Measurements from ENCODE around the gene YIPF1.

The YIPF1 gene

DNA sequence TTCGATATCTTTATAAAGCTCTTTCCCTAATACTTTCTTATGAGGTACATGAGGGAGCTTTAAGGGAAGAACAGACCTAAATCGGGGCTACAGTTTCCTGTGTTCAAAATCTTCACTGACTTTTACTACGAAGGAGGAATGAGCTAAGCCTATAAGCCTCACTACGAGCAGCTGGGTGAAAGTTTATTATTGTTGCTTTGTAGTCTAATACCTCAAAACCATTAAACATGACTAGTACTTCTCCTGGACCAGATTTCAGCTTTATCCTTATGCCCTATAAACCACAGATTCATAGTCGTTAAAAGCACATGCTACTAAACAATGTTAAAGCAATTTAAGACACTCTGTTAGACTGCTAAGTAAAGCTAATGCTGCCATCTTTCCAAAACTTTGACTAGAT lies 81.7 kb downstream of the YIPF1 start:
- in situ Hi-C loops (cut with MboI; ENCODE audit: low pct_unique_long_range_greater_than_20kb, low sequenced_read_pairs) = no loop called here
- no peak for DNase-seq

DNA sequence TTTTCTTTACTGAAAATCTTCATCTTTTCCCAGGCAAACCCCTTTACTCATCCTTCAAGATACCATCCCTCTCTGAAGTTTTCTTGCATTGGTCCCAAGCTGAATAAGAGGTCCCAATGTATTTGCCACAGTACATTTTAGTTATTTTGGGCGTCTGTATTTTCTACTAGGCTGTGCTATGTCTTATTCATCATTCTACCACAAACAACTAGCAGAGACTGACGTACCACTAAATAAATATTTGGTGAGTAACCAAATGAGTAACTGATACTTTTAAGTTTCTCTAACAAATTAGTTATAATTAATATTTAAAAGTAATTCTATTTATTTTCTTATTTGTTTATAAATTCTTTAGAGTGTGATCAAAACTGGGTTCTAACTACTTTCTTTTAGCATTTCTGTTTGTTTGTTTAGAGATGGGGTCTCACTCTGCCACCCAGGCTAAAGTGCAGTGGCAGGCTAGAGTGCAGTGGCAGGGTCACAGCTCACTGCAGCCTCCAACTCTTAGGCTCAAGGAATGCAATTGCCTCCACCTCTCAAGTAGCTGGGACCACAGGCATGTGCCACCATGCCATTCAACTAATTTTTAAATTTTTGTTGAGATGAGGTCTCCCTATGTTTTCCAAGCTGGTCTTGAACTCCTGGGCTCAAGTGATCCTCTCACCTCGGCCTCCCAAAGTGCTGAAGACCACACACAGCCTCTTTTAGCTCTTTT lies 84.6 kb downstream of the YIPF1 start:
- DNase-seq = no peak
- in situ Hi-C loops (cut with MboI; ENCODE audit: low pct_unique_long_range_greater_than_20kb, low sequenced_read_pairs) = no loop called here

DNA sequence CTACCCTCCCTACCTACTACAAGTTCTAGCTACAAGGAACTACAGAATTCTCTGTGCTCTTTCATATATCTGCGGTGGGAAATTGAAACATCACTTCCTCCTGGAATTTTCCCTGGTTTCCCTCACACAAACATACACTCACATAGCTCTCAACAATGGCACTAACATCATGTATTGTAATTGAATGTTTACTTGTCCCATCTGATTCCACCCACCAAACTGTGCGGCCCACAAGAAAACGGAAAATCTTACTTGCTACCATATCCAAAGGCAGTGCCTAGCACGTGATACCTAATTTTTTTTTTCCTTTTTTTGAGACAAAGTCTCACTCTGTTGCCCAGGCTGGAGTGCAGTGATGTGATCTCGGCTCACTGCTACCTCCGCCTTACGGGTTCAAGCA lies 85.4 kb downstream of the YIPF1 start:
- no peak for DNase-seq

More for the DNA sequence above, 85.4 kb downstream of the YIPF1 start:
- in situ Hi-C loops (cut with MboI; ENCODE audit: low pct_unique_long_range_greater_than_20kb, low sequenced_read_pairs) = no loop called here

Data from KBM-7 (cell line).